WTC11 (cell line): ENCODE measurements around the gene SLC29A1. TPM values are rescaled to one million over a fixed set of nuclear protein-coding genes. Genes with fewer than 3 reads are reported as not detected.

Source experiments
- ATAC-seq: fragments of 200-7000 bp; cut with Tn5 transposase; 2 replicates; pipeline ENCODE4 v1.10.0; 2021; ENCODE audit warnings: mild to moderate bottlenecking, moderate library complexity
- CTCF ChIA-PET: fragments of 300-600 bp; sonication (Branson Sonifier 250); formaldehyde crosslinking; loops from one replicate; lab custom pipeline; 2021; ENCODE audit warnings: antibody characterized with exemption; lab: Charles Lee
- POLR2A ChIA-PET: fragments of 350-600 bp; sonication (Branson Sonifier 250); formaldehyde crosslinking; loops from one replicate; lab custom pipeline; 2021; ENCODE audit warnings: antibody characterized with exemption; lab: Charles Lee
- DNase-seq: peaks from one replicate; pipeline ENCODE4 v3.0.0; 2021; ENCODE audit warnings: low spot score
- H3K27ac Mint-ChIP-seq: 2 replicates; pipeline ENCODE4 v1.8.0; 2021; ENCODE audit warnings: mixed read lengths
- H3K27me3 Mint-ChIP-seq: 2 replicates; pipeline ENCODE4 v1.8.0; 2021; ENCODE audit warnings: low read depth, mild to moderate bottlenecking, moderate library complexity, mixed read lengths
- H3K36me3 Mint-ChIP-seq: 2 replicates; pipeline ENCODE4 v1.8.0; 2021; ENCODE audit warnings: mixed read lengths
- H3K4me1 Mint-ChIP-seq: 2 replicates; pipeline ENCODE4 v1.8.0; 2022; ENCODE audit warnings: mixed read lengths
- H3K4me3 Mint-ChIP-seq: 2 replicates; pipeline ENCODE4 v1.8.0; 2021; ENCODE audit warnings: mild to moderate bottlenecking, moderate library complexity, mixed read lengths
- H3K9me3 Mint-ChIP-seq: 2 replicates; pipeline ENCODE4 v1.8.0; 2021; ENCODE audit warnings: mixed read lengths
- ATF1 ChIP-seq: sonication (generic); formaldehyde crosslinking; IDR thresholded peaks from 2 replicates; pipeline ENCODE4 v1.8.1; 2023; ENCODE audit warnings: mild to moderate bottlenecking, moderate library complexity, missing genetic modification reagents
- ATF2 ChIP-seq: sonication (generic); formaldehyde crosslinking; IDR thresholded peaks from 2 replicates; pipeline ENCODE4 v1.8.1; 2022; ENCODE audit warnings: low read depth, missing genetic modification reagents, borderline replicate concordance
- ESRRA ChIP-seq: sonication (generic); formaldehyde crosslinking; IDR thresholded peaks from 2 replicates; pipeline ENCODE4 v1.8.1; 2022; ENCODE audit warnings: mild to moderate bottlenecking, missing genetic modification reagents, borderline replicate concordance
- JAZF1 ChIP-seq: fragments of 250-450 bp; sonication (Bioruptor Pico); IDR thresholded peaks from 2 replicates; pipeline ENCODE4 v1.9.0; 2021; ENCODE audit warnings: moderate library complexity, mild to moderate bottlenecking, inconsistent platforms
- JUN ChIP-seq: sonication (generic); formaldehyde crosslinking; IDR thresholded peaks from 2 replicates; pipeline ENCODE4 v1.8.0; 2023; ENCODE audit warnings: mild to moderate bottlenecking, missing genetic modification reagents
- MXD4 ChIP-seq: fragments of 250-450 bp; sonication (Bioruptor Pico); IDR thresholded peaks from 2 replicates; pipeline ENCODE4 v1.8.0; 2021; ENCODE audit warnings: mild to moderate bottlenecking, moderate library complexity, borderline replicate concordance
- MYBL2 ChIP-seq: sonication (generic); formaldehyde crosslinking; IDR thresholded peaks from 2 replicates; pipeline ENCODE4 v1.8.1; 2023; ENCODE audit warnings: mild to moderate bottlenecking, moderate library complexity, missing genetic modification reagents
- NR3C1 ChIP-seq: sonication (generic); formaldehyde crosslinking; conservative IDR thresholded peaks from 2 replicates; pipeline ENCODE4 v1.8.1; 2023; ENCODE audit warnings: low read depth, mild to moderate bottlenecking, missing genetic modification reagents
- PRDM15 ChIP-seq: sonication (generic); formaldehyde crosslinking; IDR thresholded peaks from 2 replicates; pipeline ENCODE4 v1.8.0; 2022; ENCODE audit warnings: missing genetic modification reagents
- SMAD3 ChIP-seq: sonication (generic); formaldehyde crosslinking; IDR thresholded peaks from 2 replicates; pipeline ENCODE4 v1.8.0; 2022; ENCODE audit warnings: missing genetic modification reagents, mild to moderate bottlenecking, borderline replicate concordance
- ZNF138 ChIP-seq: sonication (generic); formaldehyde crosslinking; conservative IDR thresholded peaks from 2 replicates; pipeline ENCODE4 v1.8.1; 2022; ENCODE audit warnings: mild to moderate bottlenecking, moderate library complexity, missing genetic modification reagents
- ZNF219 ChIP-seq: sonication (generic); formaldehyde crosslinking; IDR thresholded peaks from 2 replicates; pipeline ENCODE4 v1.8.0; 2023; ENCODE audit warnings: missing genetic modification reagents, mild to moderate bottlenecking, borderline replicate concordance
- ZNF281 ChIP-seq: sonication (generic); formaldehyde crosslinking; IDR thresholded peaks from 2 replicates; pipeline ENCODE4 v1.8.0; 2023; ENCODE audit warnings: mild to moderate bottlenecking, missing genetic modification reagents
- ZNF416 ChIP-seq: fragments of 250-450 bp; sonication (Bioruptor Pico); IDR thresholded peaks from 2 replicates; pipeline ENCODE4 v1.9.0; 2021; ENCODE audit warnings: mild to moderate bottlenecking, inconsistent platforms
- ZNF532 ChIP-seq: fragments of 250-450 bp; sonication (Bioruptor Pico); IDR thresholded peaks from 2 replicates; pipeline ENCODE4 v1.9.0; 2021; ENCODE audit warnings: mild to moderate bottlenecking, borderline replicate concordance
- total RNA-seq: library from RNA; stranded (reverse); gene quantifications from 3 replicates; pipeline ENCODE4 v1.2.3, GENCODE V29; 2021

Gene SLC29A1
- total RNA-seq, 1 experiment from 2014 or later = 139 TPM

- DNase-seq = no peak
- H3K9me3 Mint-ChIP-seq = no peaks in the 10 kb centered on the region
- H3K27me3 Mint-ChIP-seq = peaks cover 43% of the 10 kb centered on the region
- H3K4me1 Mint-ChIP-seq = peaks cover 32% of the 10 kb centered on the region
- no peak for ATAC-seq
- H3K36me3 Mint-ChIP-seq = no peaks in the 10 kb centered on the region
- H3K27ac Mint-ChIP-seq = no peak overlapping the region
- ChIA-PET POLR2A (no interaction called here), CTCF (interaction anchor here (0.5 to 3.0 kb wide), 3 partner anchors 16 to 40 kb away, joined by 3 to 18 read pairs (median 4); partner anchors contain the start of gene AARS2)
- no peak overlapping the region for H3K4me3 Mint-ChIP-seq
- no peak for TF ChIP-seq MYBL2 (CRISPR knock-in tag)
- no peak for TF ChIP-seq ZNF138 (CRISPR knock-in tag)
- no peak for TF ChIP-seq ZNF281 (CRISPR knock-in tag)
- no peak for TF ChIP-seq ZNF416 (CRISPR knock-in tag)
- no peak for TF ChIP-seq NR3C1 (CRISPR knock-in tag)
- no peak for TF ChIP-seq PRDM15 (CRISPR knock-in tag)
- TF ChIP-seq JAZF1 (CRISPR knock-in tag) = no peak
- no peak for TF ChIP-seq JUN (CRISPR knock-in tag)
- TF ChIP-seq ATF1 (CRISPR knock-in tag) = no peak
- TF ChIP-seq ATF2 (CRISPR knock-in tag) = no peak
- TF ChIP-seq ESRRA (CRISPR knock-in tag) = no peak
- TF ChIP-seq MXD4 (CRISPR knock-in tag) = no peak
- no peak for TF ChIP-seq ZNF532 (CRISPR knock-in tag)
- no peak for TF ChIP-seq ZNF219 (CRISPR knock-in tag)
- TF ChIP-seq SMAD3 (CRISPR knock-in tag) = no peak
These were observed 49.7 kb downstream of the SLC29A1 start for GRCh38 chr6:44272999-44273566.
